Natural killer cell (primary cell): ENCODE data around the gene WNT3A. TPM values are rescaled to one million over a fixed set of nuclear protein-coding genes. Genes with fewer than 3 reads are reported as not detected.

Experiments
- ATAC-seq, 3 donors: fragments of 150-1000 bp in 2 of 3; fragments of 200-7000 bp in 1 of 3; cut with Tn5 transposase; 1 replicate in 1 of 3; 2 replicates in 2 of 3; pipeline ENCODE4 v1.10.0; 2021; ENCODE audit warnings: mild to moderate bottlenecking in 2 of 3, moderate library complexity in 2 of 3
- DNase-seq, 2 donors: peaks; one replicate each; pipeline versions ENCODE4 v3.0.0 to v3.0.0-alpha.2; 2013 to 2021; ENCODE audit warnings: mixed read lengths in 1 of 2
- H3K27ac ChIP-seq: one replicate; pipeline ENCODE4 v1.5.1; 2013; ENCODE audit warnings: mild to moderate bottlenecking, low read length
- H3K27me3 ChIP-seq: one replicate; pipeline ENCODE4 v1.6.1; 2013; ENCODE audit warnings: low read length; ENCODE audit not compliant: control insufficient read depth, insufficient read depth
- H3K36me3 ChIP-seq: one replicate; pipeline ENCODE4 v1.6.1; 2013; ENCODE audit warnings: low read length; ENCODE audit not compliant: control insufficient read depth, insufficient read depth
- H3K4me1 ChIP-seq: one replicate; pipeline ENCODE4 v1.6.1; 2013; ENCODE audit warnings: low read length; ENCODE audit not compliant: control insufficient read depth, insufficient read depth
- H3K4me3 ChIP-seq: one replicate; pipeline ENCODE4 v1.5.1; 2013; ENCODE audit warnings: low read length
- H3K9me3 ChIP-seq: one replicate; pipeline ENCODE4 v1.6.1; 2013; ENCODE audit warnings: low read length; ENCODE audit not compliant: control insufficient read depth, insufficient read depth
- H3K27ac Mint-ChIP-seq, 2 donors: one replicate each; pipeline ENCODE4 v1.8.0; 2022; ENCODE audit warnings: mild to moderate bottlenecking in 2 of 2, mixed read lengths in 2 of 2, moderate library complexity in 1 of 2
- H3K27me3 Mint-ChIP-seq, 2 donors: one replicate each; pipeline ENCODE4 v1.8.0; 2022; ENCODE audit warnings: low read depth in 2 of 2, mixed read lengths in 2 of 2
- H3K36me3 Mint-ChIP-seq: one replicate; pipeline ENCODE4 v1.8.0; 2022; ENCODE audit warnings: mixed read lengths
- H3K4me1 Mint-ChIP-seq, 2 donors: one replicate each; pipeline ENCODE4 v1.8.0; 2022; ENCODE audit warnings: mixed read lengths in 2 of 2
- H3K4me3 Mint-ChIP-seq: one replicate; pipeline ENCODE4 v1.8.0; 2022; ENCODE audit warnings: mild to moderate bottlenecking, moderate library complexity, mixed read lengths
- H3K9me3 Mint-ChIP-seq, 2 donors: one replicate each; pipeline ENCODE4 v1.8.0; 2022; ENCODE audit warnings: mixed read lengths in 2 of 2
- WGBS: methylation state at CpG from one replicate; pipeline ENCODE4 v1.1.7; 2013; ENCODE audit warnings: missing lambda C conversion rate; ENCODE audit not compliant: insufficient coverage; 5-methylcytosine and 5-hydroxymethylcytosine counted together
- intact Hi-C: fragments of 100-400 bp; cut with micrococcal nuclease; formaldehyde crosslinking; loops from one replicate; pipeline ENCODE4 v1.14.2; 2022
- total RNA-seq, 4 donors: library from RNA; stranded (reverse); fragments of 120-200 nt in 1 of 4; gene quantifications; one replicate each; pipeline versions ENCODE4 v1.2.3 to v1.2.4, GENCODE V29; 2013 to 2022
- TF ChIP-seq, protein P1 (sequence below): fragments of 200-600 bp; IDR thresholded peaks from one replicate; pipeline ENCODE4 v1.8.0; 2022; ENCODE audit warnings: antibody characterized with exemption

WNT3A gene
- total RNA-seq, 3 donors from 2014 or later (not counting 1 experiment from before 2014, with no cell fraction given), result not detected

DNA sequence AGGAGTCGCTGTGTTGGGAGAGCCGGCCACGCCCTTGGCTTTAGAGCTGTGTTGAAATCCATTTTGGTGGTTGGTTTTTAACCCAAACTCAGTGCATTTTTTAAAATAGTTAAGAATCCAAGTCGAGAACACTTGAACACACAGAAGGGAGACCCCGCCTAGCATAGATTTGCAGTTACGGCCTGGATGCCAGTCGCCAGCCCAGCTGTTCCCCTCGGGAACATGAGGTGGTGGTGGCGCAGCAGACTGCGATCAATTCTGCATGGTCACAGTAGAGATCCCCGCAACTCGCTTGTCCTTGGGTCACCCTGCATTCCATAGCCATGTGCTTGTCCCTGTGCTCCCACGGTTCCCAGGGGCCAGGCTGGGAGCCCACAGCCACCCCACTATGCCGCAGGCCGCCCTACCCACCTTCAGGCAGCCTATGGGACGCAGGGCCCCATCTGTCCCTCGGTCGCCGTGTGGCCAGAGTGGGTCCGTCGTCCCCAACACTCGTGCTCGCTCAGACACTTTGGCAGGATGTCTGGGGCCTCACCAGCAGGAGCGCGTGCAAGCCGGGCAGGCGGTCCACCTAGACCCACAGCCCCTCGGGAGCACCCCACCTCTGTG, 91.6 kb downstream of the WNT3A start:
- Mint-ChIP-seq H3K9me3 (peaks cover 3 to 8% of the 10 kb centered on the region in 2 donors), H3K4me1 (peaks cover 49 to 53% of the 10 kb centered on the region in 2 donors), H3K4me3 (peak overlapping the region; percentile 37), H3K27ac (peak overlapping the region; percentile 65 to 72), H3K36me3 (peaks cover 7% of the 10 kb centered on the region), H3K27me3 (no peaks in the 10 kb centered on the region)
- Histone ChIP-seq H3K9me3 (peaks cover 13% of the 10 kb centered on the region), H3K27me3 (no peaks in the 10 kb centered on the region), H3K36me3 (peaks cover 39% of the 10 kb centered on the region), H3K27ac (no peak overlapping the region), H3K4me1 (peaks cover 47% of the 10 kb centered on the region), H3K4me3 (no peak overlapping the region)
- no peak for ATAC-seq
- TF ChIP-seq, protein P1, sequence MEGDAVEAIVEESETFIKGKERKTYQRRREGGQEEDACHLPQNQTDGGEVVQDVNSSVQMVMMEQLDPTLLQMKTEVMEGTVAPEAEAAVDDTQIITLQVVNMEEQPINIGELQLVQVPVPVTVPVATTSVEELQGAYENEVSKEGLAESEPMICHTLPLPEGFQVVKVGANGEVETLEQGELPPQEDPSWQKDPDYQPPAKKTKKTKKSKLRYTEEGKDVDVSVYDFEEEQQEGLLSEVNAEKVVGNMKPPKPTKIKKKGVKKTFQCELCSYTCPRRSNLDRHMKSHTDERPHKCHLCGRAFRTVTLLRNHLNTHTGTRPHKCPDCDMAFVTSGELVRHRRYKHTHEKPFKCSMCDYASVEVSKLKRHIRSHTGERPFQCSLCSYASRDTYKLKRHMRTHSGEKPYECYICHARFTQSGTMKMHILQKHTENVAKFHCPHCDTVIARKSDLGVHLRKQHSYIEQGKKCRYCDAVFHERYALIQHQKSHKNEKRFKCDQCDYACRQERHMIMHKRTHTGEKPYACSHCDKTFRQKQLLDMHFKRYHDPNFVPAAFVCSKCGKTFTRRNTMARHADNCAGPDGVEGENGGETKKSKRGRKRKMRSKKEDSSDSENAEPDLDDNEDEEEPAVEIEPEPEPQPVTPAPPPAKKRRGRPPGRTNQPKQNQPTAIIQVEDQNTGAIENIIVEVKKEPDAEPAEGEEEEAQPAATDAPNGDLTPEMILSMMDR, result no peak
- DNase-seq, result no peak
- intact Hi-C loops, result no loop called here
- WGBS, result 95% methylated on average over 28 of the region's 28 CpGs

DNA sequence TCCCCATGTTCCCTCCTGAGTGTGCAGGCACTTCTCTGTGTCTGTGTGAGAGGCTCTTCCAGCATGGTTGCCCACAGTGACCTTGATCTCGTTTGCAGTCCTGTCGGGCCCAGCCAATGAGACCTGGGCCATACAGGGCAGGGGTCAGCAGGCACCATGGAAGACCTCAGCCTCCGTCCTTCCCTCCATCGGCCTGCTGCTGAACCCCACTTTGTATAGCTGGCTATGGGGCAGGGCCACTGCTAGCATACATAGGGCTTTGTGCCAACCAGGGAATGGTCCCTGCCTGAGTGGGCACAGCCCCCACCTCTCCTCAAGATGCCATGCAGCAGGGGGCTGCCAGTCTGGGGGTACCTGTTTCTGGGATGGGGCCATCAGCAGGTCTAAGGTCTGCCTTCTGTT, 92.5 kb downstream of the WNT3A start:
- Mint-ChIP-seq H3K27me3 (no peaks in the 10 kb centered on the region), H3K4me3 (peak overlapping the region; percentile 37), H3K9me3 (peaks cover 3 to 8% of the 10 kb centered on the region in 2 donors), H3K4me1 (peaks cover 53 to 55% of the 10 kb centered on the region in 2 donors), H3K27ac (peak overlapping the region; percentile 68 to 79), H3K36me3 (peaks cover 7% of the 10 kb centered on the region)
- Histone ChIP-seq H3K4me3 (no peak overlapping the region), H3K27ac (no peak overlapping the region), H3K9me3 (peaks cover 9% of the 10 kb centered on the region), H3K27me3 (no peaks in the 10 kb centered on the region), H3K4me1 (peaks cover 53% of the 10 kb centered on the region), H3K36me3 (peaks cover 36% of the 10 kb centered on the region)
- intact Hi-C loops, result no loop called here
- peak in 1 of 2 donors; percentile 6 for DNase-seq
- TF ChIP-seq, protein P1, result no peak
- no peak for ATAC-seq
- 86% methylated on average over 4 of the region's 4 CpGs for WGBS

DNA sequence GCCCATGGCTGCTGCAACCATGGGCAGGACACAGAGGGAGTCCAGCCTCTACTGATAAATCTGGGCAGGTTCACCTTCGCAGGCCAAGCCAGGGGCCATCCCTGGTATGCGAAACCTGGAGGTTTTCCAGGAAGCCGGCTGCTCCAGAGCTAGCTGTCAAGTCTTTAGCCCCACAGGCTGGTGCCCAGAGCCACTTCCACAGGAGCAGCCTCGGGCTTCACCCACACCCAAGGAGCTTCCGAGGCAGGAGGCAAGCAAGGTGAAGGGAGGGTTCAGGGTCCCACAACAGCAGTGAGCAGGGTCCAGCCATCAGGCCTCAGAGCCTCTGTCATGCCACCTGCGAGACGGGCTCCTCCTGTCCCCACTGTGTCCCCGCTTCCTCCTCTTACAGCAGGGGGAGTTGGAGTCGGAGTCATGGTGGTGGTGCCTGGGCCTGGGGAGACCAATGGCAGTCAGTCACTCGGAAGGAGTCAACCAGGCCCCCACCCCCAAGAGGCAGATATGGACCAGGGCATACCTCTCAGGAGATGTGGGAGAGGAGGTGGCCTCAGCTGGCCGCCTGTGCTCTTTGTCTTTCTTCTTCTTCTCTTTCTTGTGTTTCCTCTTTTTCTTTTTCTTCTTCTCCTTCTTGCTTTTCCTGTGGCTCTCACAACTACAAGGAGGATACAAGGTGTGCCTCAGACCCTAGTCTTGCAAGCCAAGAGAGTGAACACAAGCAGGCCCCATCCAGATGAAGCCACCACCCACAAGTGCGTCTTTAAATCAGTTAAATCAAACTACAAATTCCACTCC, 94.2 kb downstream of the WNT3A start:
- Histone ChIP-seq H3K4me1 (peaks cover 49% of the 10 kb centered on the region), H3K9me3 (no peaks in the 10 kb centered on the region), H3K27me3 (no peaks in the 10 kb centered on the region), H3K27ac (peak overlapping the region; percentile 78), H3K36me3 (peaks cover 38% of the 10 kb centered on the region), H3K4me3 (no peak overlapping the region)
- Mint-ChIP-seq H3K4me1 (peaks cover 39 to 42% of the 10 kb centered on the region in 2 donors), H3K9me3 (no peaks in the 10 kb centered on the region), H3K27ac (peak overlapping the region; percentile 68 to 96), H3K4me3 (peak overlapping the region; percentile 59), H3K36me3 (no peaks in the 10 kb centered on the region), H3K27me3 (no peaks in the 10 kb centered on the region)
- ATAC-seq (no peak), DNase-seq (peak in 1 of 2 donors; percentile 15)
- WGBS, result 90% methylated on average over 11 of the region's 12 CpGs
- intact Hi-C loops, result no loop called here
- TF ChIP-seq, protein P1, result no peak
